HG03175 (cell line): ENCODE data around the gene PPP1R16B.

Source experiments
- ATAC-seq: cut with Tn5 transposase; IDR thresholded peaks from one replicate; pipeline ENCODE4 v1.9.1; 2021; ENCODE audit warnings: mild to moderate bottlenecking, moderate library complexity; ENCODE audit not compliant: unreplicated experiment

Gene PPP1R16B

GRCh38 chr20:38805502-38805957 lies at the start of gene PPP1R16B:
PPP1R16B (plus strand) TSS chr20:38805697; CDS start chr20:38835926, 30,229 bp downstream.
- peak; percentile 48 for ATAC-seq

GRCh38 chr20:38757145-38757775 lies 48.2 kb upstream of the PPP1R16B start:
- no peak for ATAC-seq

- ATAC-seq, result no peak
Measured at GRCh38 chr20:38759106-38759505, 46.4 kb upstream of the PPP1R16B start.

- no peak for ATAC-seq
Measured at GRCh38 chr20:38760978-38761377, 44.5 kb upstream of the PPP1R16B start.

- no peak for ATAC-seq
Measured at GRCh38 chr20:38762174-38762573, 43.3 kb upstream of the PPP1R16B start.

- ATAC-seq, result no peak
Measured at GRCh38 chr20:38763616-38764015, 41.9 kb upstream of the PPP1R16B start.

- ATAC-seq, result no peak
Measured at GRCh38 chr20:38764567-38765318, 40.8 kb upstream of the PPP1R16B start.

GRCh38 chr20:38766071-38766470 lies 39.4 kb upstream of the PPP1R16B start:
- ATAC-seq, result no peak

- ATAC-seq, result no peak
Measured at GRCh38 chr20:38769376-38770295, 35.9 kb upstream of the PPP1R16B start.

- no peak for ATAC-seq
Measured at GRCh38 chr20:38770546-38770945, 35.0 kb upstream of the PPP1R16B start.

GRCh38 chr20:38770970-38771369 lies 34.5 kb upstream of the PPP1R16B start:
- ATAC-seq, result no peak

- no peak for ATAC-seq
Measured at GRCh38 chr20:38771621-38772020, 33.9 kb upstream of the PPP1R16B start.

- ATAC-seq, result no peak
Measured at GRCh38 chr20:38774167-38774566, 31.3 kb upstream of the PPP1R16B start.

GRCh38 chr20:38776363-38776762 lies 29.1 kb upstream of the PPP1R16B start:
- ATAC-seq, result no peak

- ATAC-seq, result no peak
Measured at GRCh38 chr20:38779247-38780097, 26.0 kb upstream of the PPP1R16B start.

GRCh38 chr20:38782275-38782674 lies 23.2 kb upstream of the PPP1R16B start:
- no peak for ATAC-seq

- ATAC-seq, result no peak
Measured at GRCh38 chr20:38787870-38788269, 17.6 kb upstream of the PPP1R16B start.

GRCh38 chr20:38789503-38790199 lies 15.8 kb upstream of the PPP1R16B start:
- no peak for ATAC-seq

- ATAC-seq, result no peak
Measured at GRCh38 chr20:38790200-38791053, 15.1 kb upstream of the PPP1R16B start.
